GM18870 (cell line): ENCODE results near the gene ATRN.

Source experiments
- ATAC-seq: cut with Tn5 transposase; IDR thresholded peaks from one replicate; pipeline ENCODE4 v1.9.1; 2021; ENCODE audit warnings: moderate library complexity; ENCODE audit not compliant: unreplicated experiment

The ATRN gene

GRCh38 chr20:3692706-3693294 lies 222.0 kb downstream of the ATRN start:
- ATAC-seq, result no peak

- ATAC-seq, result no peak
These were observed 222.6 kb downstream of the ATRN start for GRCh38 chr20:3693376-3693775.

- ATAC-seq, result no peak
These were observed 224.0 kb downstream of the ATRN start for GRCh38 chr20:3694864-3695263.

- ATAC-seq, result no peak
These were observed 225.4 kb downstream of the ATRN start for GRCh38 chr20:3696200-3696599.

GRCh38 chr20:3696745-3697587 lies 226.1 kb downstream of the ATRN start:
- ATAC-seq, result no peak

GRCh38 chr20:3697588-3698305 lies 226.9 kb downstream of the ATRN start:
- no peak for ATAC-seq

GRCh38 chr20:3698591-3699001 lies 227.8 kb downstream of the ATRN start:
- no peak for ATAC-seq

- no peak for ATAC-seq
These were observed 228.2 kb downstream of the ATRN start for GRCh38 chr20:3699037-3699436.
